HL-60/S4 treated with phorbol 12-myristate 13-acetate at 8.2 ng/mL for 4 days and 3 days (cell line): ENCODE results near the gene DCAF8L2.
"Not testable (repeated sequence)": the region's sequence is repeated elsewhere in the genome, so short reads cannot be mapped to it uniquely, and the experiment has no call there.

Experiments used
- in situ Hi-C: fragments of 300-500 bp; cut with MboI; formaldehyde crosslinking; loops from 2 replicates; pipeline ENCODE4 v1.15.0; 2022; ENCODE audit warnings: low sequenced_read_pairs

DCAF8L2 gene

DNA sequence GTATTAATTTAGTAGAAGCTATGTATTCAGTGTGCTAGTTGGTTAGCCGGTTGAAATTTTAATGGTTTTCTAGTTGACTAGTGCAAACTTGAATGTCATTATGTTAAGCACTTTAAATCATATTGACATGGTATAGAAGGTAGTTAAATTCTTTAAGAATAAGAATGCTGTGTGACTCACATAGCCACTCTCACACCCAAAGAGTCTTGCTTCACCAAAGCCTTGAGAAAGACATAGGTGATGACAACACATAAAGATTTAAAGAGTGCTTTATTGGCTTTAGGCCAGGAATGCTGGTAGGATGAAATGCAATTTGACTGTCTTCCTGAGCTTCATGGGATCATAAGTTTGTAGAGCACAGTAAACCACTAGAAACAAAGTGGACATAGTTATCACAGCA lies 85.3 kb downstream of the DCAF8L2 start:
- in situ Hi-C loops: no loop called here

DNA sequence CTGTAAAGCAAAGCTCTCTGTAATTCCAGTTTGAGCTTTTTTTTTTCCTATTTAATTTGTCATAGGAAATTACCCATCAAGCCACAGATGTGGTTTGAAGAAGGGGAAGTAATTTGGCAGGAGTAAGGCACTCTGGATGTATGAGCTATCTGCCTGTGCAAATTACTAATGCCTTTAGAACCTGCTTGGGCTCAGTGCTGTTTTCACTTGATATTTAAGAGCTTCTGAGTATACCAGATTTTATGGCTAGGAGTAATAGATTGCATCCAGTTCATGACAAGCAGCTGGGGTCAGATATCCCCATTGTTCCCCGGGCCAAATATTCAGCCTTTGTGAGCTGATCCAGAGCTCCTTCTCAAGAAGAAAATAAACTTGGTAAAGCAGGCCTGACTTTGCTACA lies 89.1 kb downstream of the DCAF8L2 start:
- in situ Hi-C loops: no loop called here

DNA sequence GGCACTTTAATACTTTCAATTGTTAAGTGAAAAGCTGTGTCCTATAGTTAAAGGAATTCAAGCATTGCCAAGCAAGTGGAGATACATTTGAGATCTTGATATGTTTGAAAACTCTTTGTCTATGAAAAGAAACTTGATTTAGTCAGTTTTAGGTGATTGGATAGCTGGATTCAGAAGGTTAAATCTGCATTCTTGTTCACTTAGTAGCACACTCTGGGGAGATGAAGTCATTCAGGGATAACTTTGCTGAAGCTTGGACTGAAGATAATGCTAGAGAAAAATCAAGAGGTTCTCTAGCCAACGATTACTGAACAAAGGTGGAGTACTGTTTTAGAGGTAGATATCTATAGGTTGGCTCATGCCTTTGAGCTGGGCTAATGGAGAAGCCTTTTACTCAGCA lies 90.6 kb downstream of the DCAF8L2 start:
- in situ Hi-C loops: no loop called here

DNA sequence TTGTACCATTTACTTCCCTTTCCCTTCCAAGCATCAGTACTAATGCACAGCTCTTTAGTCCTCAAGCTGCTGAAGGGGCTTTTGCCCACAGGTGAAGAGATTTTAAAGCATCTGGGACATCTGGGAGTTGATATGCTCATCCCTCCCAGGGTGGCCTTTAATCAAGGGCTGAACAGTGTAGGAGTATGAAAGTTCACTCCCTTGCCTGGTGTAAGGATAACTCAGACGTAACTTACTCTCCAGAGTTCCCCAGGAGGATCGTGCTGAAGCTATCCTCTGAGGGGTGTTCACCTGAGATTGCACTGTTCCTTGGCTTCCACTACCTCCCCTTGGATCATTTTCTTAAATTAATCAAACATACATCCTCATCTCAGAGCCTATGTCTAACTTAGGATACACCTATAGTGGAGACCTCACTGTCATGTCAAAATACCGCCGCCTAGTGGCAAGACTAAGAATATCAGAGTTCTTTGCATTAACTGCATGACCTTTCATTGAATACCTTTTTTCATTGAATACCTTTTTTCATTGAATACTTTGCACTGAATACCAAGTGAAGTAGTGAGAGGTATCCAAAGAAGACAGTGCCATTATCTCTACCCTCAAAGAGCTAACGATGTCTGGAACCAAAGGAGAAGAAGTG lies 93.5 kb downstream of the DCAF8L2 start:
- in situ Hi-C loops: not testable (repeated sequence)

DNA sequence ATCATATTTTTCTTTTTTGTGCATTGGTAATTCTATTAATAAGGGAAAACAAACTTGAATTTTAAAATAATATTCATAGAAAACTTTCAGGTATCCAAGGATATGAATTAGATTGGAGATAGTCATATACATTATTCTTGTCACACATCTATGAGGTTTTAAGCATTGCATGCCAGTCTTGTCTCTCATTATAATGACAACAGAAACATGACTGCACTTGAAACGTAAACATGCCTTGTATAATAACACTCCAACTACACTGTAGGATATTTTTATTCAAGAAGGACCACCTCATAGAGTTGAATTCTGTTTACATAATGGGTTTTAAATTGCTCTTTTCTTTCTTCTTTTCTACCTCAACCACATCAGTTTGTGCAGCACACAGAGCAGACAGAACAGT lies 104.5 kb downstream of the DCAF8L2 start:
- in situ Hi-C loops: no loop called here

DNA sequence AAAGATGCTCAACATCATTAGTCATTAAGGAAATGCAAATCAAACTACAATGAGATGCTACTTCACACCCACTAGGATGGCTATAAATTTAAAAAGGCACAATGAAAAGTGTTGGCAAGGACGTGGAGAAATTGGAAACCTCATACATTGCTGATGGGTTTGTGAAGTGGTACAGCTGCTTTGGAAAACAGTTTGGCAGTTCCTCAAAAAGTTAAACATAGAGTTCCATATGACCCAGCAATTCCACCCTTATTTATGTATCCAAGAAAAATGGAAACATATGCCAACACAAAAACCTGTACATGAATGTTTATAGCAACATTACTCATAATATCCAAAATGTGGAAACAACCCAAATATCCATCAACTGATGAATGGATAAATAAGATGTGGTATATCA lies 116.4 kb downstream of the DCAF8L2 start:
- in situ Hi-C loops: no loop called here

DNA sequence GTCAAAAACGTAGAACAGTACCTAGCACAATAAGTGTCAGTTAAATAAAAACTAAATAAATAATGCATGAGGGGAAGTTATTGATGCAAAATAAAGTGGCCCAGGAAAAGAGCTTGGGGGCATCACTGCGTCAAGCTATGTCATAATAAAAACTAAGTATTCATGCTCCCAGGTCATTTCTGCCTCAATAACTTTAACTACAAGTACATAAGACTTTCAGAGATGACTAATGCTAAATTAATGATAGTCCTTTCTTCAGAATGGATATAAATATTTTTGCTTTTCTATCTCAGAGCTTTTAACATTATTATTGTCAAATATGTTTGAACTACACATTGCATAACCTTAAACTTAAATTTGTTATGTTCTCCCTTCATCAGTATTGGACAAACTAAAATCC lies 125.5 kb downstream of the DCAF8L2 start:
- in situ Hi-C loops: no loop called here

DNA sequence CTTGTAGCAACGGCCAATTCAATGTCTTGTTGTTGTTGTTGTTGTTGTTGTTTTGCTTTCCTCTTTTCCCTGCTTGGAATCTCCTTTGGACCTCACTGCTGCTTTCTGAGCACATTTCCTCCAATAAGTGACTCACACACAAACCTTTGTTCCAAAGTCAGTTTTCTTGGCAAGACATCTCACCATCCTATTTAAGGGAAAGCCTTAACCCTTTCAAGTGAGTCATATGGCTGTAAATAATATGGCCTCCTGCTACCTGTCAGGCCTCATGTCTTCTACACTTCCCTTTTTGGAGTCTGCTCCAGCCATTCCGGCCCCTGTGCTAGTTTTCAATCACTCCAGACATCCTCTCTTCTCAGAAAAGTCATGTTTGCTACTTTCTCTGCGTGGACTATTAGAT lies 138.1 kb downstream of the DCAF8L2 start:
- in situ Hi-C loops: no loop called here

DNA sequence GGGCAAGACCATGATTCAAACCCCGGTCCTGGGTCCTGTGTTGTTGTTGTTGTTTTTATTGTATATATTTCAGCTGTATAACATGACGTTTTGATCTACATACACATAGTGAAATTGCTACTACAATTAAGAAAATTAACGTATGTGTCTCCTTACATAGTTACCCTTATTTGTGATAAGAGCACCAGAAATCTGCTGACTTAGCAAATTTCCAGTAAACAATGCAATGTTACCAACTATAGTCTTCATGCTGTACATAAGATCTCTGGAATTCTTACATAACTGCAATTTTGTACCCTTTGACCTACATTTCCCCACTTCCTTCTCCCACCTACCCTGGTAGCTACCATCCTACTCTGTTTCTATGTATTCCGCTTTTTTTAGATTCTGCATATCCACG lies 141.8 kb downstream of the DCAF8L2 start:
- in situ Hi-C loops: no loop called here

DNA sequence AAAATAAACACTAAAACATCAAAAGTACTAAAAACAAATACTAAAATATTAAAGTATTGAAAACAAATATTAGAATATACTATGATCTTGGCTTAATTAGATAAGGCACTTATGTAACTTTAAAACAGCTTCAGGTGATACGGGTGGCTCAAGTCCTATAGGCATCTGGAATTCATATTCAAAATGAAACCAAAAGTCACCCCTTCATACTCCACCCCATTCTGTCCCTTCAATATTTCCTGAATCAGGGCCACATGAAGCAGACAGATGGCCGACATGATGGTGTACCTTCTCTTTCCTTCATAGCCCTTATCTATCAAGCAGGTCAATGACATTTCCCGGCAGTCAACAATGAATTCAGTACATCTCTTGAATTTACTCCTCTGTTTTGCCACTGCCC lies 145.8 kb downstream of the DCAF8L2 start:
- in situ Hi-C loops: no loop called here

DNA sequence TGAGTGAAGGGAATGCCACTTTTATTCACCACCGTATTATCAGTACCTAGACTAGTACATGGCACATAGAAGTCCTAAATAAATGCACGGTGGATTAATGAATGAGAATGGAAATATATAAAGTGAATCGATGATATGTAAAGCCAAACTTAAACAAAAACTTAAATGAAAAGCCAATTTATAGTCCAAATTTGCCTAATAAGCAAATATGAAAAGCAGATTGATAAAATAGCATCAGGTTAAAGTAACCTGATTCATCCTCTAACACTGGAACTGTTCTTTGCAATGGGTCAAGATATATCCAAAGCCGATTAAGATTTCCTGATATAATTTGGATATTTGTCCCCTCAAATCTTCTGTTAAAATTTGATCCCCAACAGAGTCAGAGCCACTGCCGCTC lies 150.8 kb downstream of the DCAF8L2 start:
- in situ Hi-C loops: no loop called here

DNA sequence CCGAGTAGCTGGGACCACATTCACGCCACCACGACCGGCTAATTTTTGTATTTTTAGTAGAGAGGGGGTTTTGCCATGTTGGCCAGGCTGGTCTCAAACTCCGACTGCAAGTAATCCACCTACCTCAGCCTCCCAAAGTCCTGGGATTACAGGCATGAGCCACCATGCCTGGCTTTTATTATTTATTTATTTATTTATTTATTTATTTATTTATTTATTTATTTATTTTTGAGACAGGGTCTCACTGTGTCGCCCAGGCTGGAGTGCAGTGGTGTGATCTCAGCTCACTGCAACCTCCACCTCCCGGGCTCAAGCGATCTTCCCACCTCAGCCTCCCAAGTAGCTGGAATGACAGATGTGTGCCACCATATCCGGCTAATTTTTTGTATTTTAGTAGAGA lies 153.4 kb downstream of the DCAF8L2 start:
- in situ Hi-C loops: not testable (repeated sequence)

DNA sequence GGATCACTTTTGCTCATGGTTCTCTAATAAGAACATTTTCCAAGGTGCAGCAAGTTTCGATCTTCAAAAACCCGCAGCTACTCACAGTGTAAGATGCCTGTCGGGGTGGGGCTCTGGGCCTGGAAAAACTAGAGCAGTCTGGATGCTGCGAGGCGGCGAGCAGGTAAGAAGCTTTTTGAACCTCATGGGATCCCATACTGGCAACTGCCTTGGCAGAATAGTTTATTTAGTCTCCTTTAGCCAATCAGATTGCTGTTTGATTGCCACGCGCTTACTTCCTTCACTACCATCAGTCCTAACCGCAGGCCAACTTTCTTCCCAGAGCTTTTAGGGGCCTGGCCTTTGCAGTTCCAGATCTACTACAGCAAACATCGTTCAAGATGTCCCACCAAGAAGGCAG lies 156.4 kb downstream of the DCAF8L2 start:
- in situ Hi-C loops: no loop called here

DNA sequence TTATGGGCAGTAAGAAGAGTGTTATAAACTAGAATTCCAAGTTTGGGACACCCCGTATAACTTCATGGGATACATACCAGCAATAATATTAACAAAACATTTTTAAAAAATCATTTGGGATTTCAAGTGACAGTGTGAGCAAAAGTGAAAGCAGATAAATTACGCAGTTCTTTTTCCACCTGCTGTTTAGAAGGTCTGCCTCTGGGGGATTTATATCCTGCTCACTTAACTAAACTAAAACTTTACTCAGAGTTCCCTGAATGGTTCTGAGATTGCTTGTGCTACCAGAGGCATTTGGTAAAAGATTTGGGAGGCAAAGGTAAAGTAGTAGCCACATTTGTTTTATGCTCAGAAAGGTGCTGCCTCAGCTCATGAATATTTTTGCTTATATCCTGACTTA lies 160.2 kb downstream of the DCAF8L2 start:
- in situ Hi-C loops: not testable (repeated sequence)

DNA sequence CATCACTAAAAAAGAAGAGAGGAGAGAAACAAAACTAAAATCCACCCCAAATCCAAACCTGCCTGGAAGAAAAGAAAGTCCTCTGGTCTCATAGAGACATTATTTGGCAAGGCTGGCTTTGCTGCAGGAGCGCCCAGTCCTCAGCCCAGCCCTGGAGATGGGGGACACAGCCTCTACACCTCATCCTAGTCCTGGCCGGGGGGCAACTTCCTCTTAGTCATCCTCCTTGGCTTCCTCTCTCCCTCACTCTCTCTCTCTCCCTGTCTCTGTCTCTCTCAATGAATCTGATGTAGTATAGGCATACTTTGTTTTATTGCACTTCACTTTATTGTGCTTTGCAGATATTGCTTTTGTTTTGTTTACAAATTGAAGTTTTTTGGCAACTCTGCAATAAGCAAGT lies 161.8 kb downstream of the DCAF8L2 start:
- in situ Hi-C loops: no loop called here

DNA sequence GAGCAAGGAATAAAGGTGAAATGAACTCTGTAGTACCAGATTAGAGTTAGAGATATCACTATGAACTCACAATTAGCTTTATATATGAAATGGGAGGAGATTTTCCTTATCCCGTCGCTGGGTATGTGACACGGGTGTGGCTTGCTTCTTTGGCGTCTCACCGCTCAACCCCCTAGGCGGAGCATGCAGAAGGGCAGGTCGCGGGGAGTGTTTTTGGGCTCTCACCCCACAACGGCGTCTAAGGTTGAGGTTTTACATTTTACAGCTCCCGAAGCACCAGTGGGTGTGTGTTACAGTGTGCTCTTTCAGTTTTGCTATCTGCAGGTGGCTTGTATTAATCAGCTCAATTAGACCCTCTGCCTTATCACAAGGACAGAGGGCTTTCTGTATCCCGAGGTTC lies 175.6 kb downstream of the DCAF8L2 start:
- in situ Hi-C loops: no loop called here

DNA sequence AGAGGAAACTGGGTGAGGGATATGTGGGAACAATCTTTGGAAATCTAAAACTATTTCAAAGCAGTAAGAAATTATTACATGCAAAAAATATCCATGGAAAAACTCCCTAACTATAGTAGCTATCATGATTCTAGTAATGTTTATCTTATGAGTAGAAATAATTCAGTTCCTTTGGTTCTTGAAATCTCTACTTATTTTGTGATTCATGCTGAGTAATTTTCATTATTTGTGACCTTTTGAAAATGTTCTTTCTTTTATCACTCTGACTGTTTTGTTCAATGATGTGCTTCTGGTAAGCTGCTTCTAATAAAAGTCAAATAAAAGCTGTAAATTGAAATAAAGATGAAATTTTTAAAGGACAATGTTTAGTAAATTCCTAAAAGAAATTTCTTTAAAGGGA lies 177.2 kb downstream of the DCAF8L2 start:
- in situ Hi-C loops: no loop called here

DNA sequence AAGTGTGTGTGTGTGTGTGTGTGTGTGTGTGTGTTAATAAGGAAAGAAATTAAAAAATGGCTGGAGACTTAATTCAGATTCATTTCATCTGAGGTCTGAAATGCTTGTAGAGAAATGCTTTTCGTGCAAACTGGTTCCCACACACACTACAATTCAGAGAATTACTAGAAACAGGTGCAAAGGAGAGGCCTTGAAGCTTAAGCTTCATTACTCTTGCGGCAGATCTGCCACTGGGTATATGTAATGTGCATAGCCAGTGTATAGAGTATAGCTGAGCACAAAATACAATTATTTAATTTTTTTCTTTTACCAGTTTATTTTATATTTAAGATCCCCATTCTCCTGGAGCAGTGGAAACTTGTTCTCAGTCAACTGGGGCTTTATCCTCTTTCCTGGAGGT lies 185.8 kb downstream of the DCAF8L2 start:
- in situ Hi-C loops: no loop called here

DNA sequence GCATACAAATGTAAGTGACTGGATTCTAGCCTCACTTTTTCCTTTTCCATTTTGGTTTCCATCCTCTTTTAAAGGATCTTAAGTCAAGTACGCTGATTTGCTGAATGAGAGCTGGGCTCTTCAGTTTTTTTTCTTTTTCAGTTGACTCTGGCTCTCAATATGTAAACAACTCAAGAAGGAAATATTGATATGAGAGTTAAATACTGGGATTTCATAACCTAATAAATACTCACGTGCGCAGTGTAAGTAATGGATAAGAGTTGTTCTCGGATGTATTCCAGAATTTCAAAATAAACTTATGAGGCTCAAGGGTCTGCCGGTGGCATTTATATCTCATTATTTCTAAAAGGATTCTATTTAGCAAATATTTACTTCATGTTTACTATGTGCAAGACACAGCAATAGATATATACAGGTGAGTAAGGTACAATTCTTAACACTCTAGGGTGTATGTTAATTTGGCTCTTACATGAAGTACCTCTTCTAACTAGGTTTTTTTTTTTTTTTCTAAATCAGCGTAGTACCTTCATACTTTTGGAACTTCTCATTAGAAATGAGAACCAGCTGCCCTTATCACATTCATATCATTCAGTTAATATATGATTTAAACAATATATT lies 206.6 kb downstream of the DCAF8L2 start:
- in situ Hi-C loops: no loop called here

DNA sequence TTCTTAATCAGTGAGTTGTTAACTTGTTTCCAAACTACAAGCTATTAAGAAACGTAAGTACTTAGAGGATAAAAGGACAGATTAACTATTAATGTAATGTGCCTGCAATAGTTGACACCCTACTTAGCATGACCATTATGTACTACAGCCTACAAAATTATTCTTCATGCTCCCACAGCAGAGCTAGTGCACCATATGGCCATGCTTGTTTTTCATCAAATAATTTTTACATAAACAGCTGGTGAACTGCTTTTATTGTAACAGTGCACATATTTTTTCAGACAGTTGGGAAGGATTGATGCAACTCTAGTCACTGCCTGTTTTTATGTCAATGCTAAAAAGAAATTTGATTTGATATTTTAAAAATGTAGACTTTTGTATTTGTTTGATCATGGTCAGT lies 207.4 kb downstream of the DCAF8L2 start:
- in situ Hi-C loops: no loop called here
